ENCODE results near the gene POU2F2. TPM values are rescaled to one million over a fixed set of nuclear protein-coding genes. Genes with fewer than 3 reads are reported as not detected.

Gene POU2F2
- polyA plus RNA-seq, 6 donors from 2014 or later: 16.5 to 96.9 (median 24.0) TPM

- DNase-seq (no peak), ATAC-seq (ENCODE audit: low read depth in 2 of 2) (no peak)
- H3K27me3 Mint-ChIP-seq: peaks cover 3 to 7% (median 4%) of the 10 kb centered on the region in 3 donors
- peaks cover 0 to 7% (median 4%) of the 10 kb centered on the region in 3 donors for H3K4me1 Mint-ChIP-seq
- H3K4me3 Mint-ChIP-seq: no peak overlapping the region
- H3K36me3 Mint-ChIP-seq: no peaks in the 10 kb centered on the region
- no peak overlapping the region for H3K27ac Mint-ChIP-seq
- no peaks in the 10 kb centered on the region for H3K9me3 Mint-ChIP-seq
These were observed 37.5 kb upstream of the POU2F2 start for GRCh38 chr19:42169486-42170413.

GRCh38 chr19:42168206-42168605, 36.0 kb upstream of the POU2F2 start:
- Mint-ChIP-seq H3K27me3 (peaks cover 0 to under 1% (median 0%) of the 10 kb centered on the region in 3 donors), H3K27ac (peak overlapping the region in 1 of 6 donors; percentile 48), H3K4me1 (peaks cover 0 to 4% (median 4%) of the 10 kb centered on the region in 3 donors), H3K9me3 (no peaks in the 10 kb centered on the region), H3K4me3 (no peak overlapping the region), H3K36me3 (no peaks in the 10 kb centered on the region)
- DNase-seq: no peak
- ATAC-seq (ENCODE audit: low read depth in 2 of 2): no peak

GRCh38 chr19:42166316-42166715, 34.1 kb upstream of the POU2F2 start:
- Mint-ChIP-seq H3K27ac (peak overlapping the region in 1 of 6 donors; percentile 52), H3K9me3 (no peaks in the 10 kb centered on the region), H3K4me3 (no peak overlapping the region), H3K4me1 (peaks cover 0 to 4% (median 4%) of the 10 kb centered on the region in 3 donors), H3K36me3 (no peaks in the 10 kb centered on the region), H3K27me3 (peaks cover 0 to 13% (median 11%) of the 10 kb centered on the region in 3 donors)
- ATAC-seq (ENCODE audit: low read depth in 2 of 2) (no peak), DNase-seq (no peak)

GRCh38 chr19:42165146-42165545, 32.9 kb upstream of the POU2F2 start:
- no peaks in the 10 kb centered on the region for H3K9me3 Mint-ChIP-seq
- DNase-seq (no peak), ATAC-seq (ENCODE audit: low read depth in 2 of 2) (no peak)
- no peak overlapping the region for H3K27ac Mint-ChIP-seq
- H3K36me3 Mint-ChIP-seq: peaks cover 0 to 5% of the 10 kb centered on the region in 2 donors
- H3K27me3 Mint-ChIP-seq: peaks cover 0 to 21% (median 21%) of the 10 kb centered on the region in 3 donors
- H3K4me1 Mint-ChIP-seq: peaks cover 0 to 4% (median 4%) of the 10 kb centered on the region in 3 donors
- no peak overlapping the region for H3K4me3 Mint-ChIP-seq

- no peak overlapping the region for H3K4me3 Mint-ChIP-seq
- peaks cover 4 to 26% (median 21%) of the 10 kb centered on the region in 3 donors for H3K27me3 Mint-ChIP-seq
- no peaks in the 10 kb centered on the region for H3K9me3 Mint-ChIP-seq
- H3K36me3 Mint-ChIP-seq: peaks cover 4 to 5% of the 10 kb centered on the region in 2 donors
- peaks cover 0 to 9% (median 4%) of the 10 kb centered on the region in 3 donors for H3K4me1 Mint-ChIP-seq
- no peak for DNase-seq
- H3K27ac Mint-ChIP-seq: no peak overlapping the region
- ATAC-seq (ENCODE audit: low read depth in 2 of 2): no peak
These were observed 29.5 kb upstream of the POU2F2 start for GRCh38 chr19:42161616-42162263.

GRCh38 chr19:42159942-42160341, 27.7 kb upstream of the POU2F2 start:
- Mint-ChIP-seq H3K9me3 (no peaks in the 10 kb centered on the region), H3K4me3 (peak overlapping the region in 1 of 8 donors; percentile 12), H3K4me1 (peaks cover 13 to 16% (median 15%) of the 10 kb centered on the region in 3 donors), H3K27me3 (peaks cover 4 to 26% (median 21%) of the 10 kb centered on the region in 3 donors), H3K27ac (peak overlapping the region in 2 of 6 donors; percentile 52 to 63), H3K36me3 (peaks cover 4 to 5% of the 10 kb centered on the region in 2 donors)
- DNase-seq (no peak), ATAC-seq (ENCODE audit: low read depth in 2 of 2) (no peak)

- DNase-seq (no peak), ATAC-seq (ENCODE audit: low read depth in 2 of 2) (no peak)
- Mint-ChIP-seq H3K27ac (no peak overlapping the region), H3K4me1 (peaks cover 22 to 24% (median 23%) of the 10 kb centered on the region in 3 donors), H3K4me3 (no peak overlapping the region), H3K27me3 (peaks cover 4 to 26% (median 21%) of the 10 kb centered on the region in 3 donors), H3K9me3 (no peaks in the 10 kb centered on the region), H3K36me3 (peaks cover 4 to 5% of the 10 kb centered on the region in 2 donors)
These were observed 26.7 kb upstream of the POU2F2 start for GRCh38 chr19:42158926-42159325.

GRCh38 chr19:42156571-42156970, 24.3 kb upstream of the POU2F2 start:
- H3K36me3 Mint-ChIP-seq: peaks cover 4 to 5% of the 10 kb centered on the region in 2 donors
- H3K9me3 Mint-ChIP-seq: no peaks in the 10 kb centered on the region
- ATAC-seq (ENCODE audit: low read depth in 2 of 2): no peak
- peaks cover 27 to 32% (median 30%) of the 10 kb centered on the region in 3 donors for H3K4me1 Mint-ChIP-seq
- H3K4me3 Mint-ChIP-seq: no peak overlapping the region
- peaks cover 4 to 18% (median 11%) of the 10 kb centered on the region in 3 donors for H3K27me3 Mint-ChIP-seq
- peak overlapping the region in 3 of 6 donors; percentile 15 to 53 (median 32) for H3K27ac Mint-ChIP-seq
- DNase-seq: no peak

- Mint-ChIP-seq H3K36me3 (peaks cover under 1 to 4% of the 10 kb centered on the region in 2 donors), H3K4me1 (peaks cover 27 to 32% (median 30%) of the 10 kb centered on the region in 3 donors)
- no peak for DNase-seq
These were observed 23.6 kb upstream of the POU2F2 start for GRCh38 chr19:42155796-42156195.

GRCh38 chr19:42154471-42155323, 22.5 kb upstream of the POU2F2 start:
- no peaks in the 10 kb centered on the region for H3K36me3 Mint-ChIP-seq
- ATAC-seq (ENCODE audit: low read depth in 2 of 2) (peak; percentile 73 to 74), DNase-seq (peak; percentile 18)
- peak overlapping the region; percentile 50 to 97 (median 86) for H3K27ac Mint-ChIP-seq
- peak overlapping the region; percentile 22 to 86 (median 70) for H3K4me3 Mint-ChIP-seq
- H3K9me3 Mint-ChIP-seq: no peaks in the 10 kb centered on the region
- H3K27me3 Mint-ChIP-seq: peaks cover 0 to 1% (median under 1%) of the 10 kb centered on the region in 3 donors
- peaks cover 27 to 32% (median 31%) of the 10 kb centered on the region in 3 donors for H3K4me1 Mint-ChIP-seq

More at GRCh38 chr19:42155796-42156195, 23.6 kb upstream of the POU2F2 start:
- Mint-ChIP-seq H3K27me3 (peaks cover 4 to 10% (median 4%) of the 10 kb centered on the region in 3 donors), H3K9me3 (no peaks in the 10 kb centered on the region), H3K4me3 (peak overlapping the region in 5 of 8 donors; percentile 18 to 82 (median 48)), H3K27ac (peak overlapping the region in 1 of 6 donors; percentile 15)
- no peak for ATAC-seq (ENCODE audit: low read depth in 2 of 2)

- peak overlapping the region in 5 of 8 donors; percentile 58 to 82 (median 70) for H3K4me3 Mint-ChIP-seq
- no peaks in the 10 kb centered on the region for H3K36me3 Mint-ChIP-seq
- no peak for ATAC-seq (ENCODE audit: low read depth in 2 of 2)
- peak overlapping the region in 3 of 6 donors; percentile 50 to 97 (median 93) for H3K27ac Mint-ChIP-seq
- no peak for DNase-seq
- no peaks in the 10 kb centered on the region for H3K9me3 Mint-ChIP-seq
- peaks cover 33 to 38% (median 37%) of the 10 kb centered on the region in 3 donors for H3K4me1 Mint-ChIP-seq
- no peaks in the 10 kb centered on the region for H3K27me3 Mint-ChIP-seq
These were observed 21.6 kb upstream of the POU2F2 start for GRCh38 chr19:42153672-42154433.

Measured in naive B cell (primary cell).